Upper lobe of right lung (tissue), 1 donor: ENCODE data around the gene TMED6. TPM values are rescaled to one million over a fixed set of nuclear protein-coding genes. Genes with fewer than 3 reads are reported as not detected.
A peak's percentile ranks its signal among the peaks of the same experiment; 100 is the strongest.

ENCODE experiments used
- ATAC-seq: fragments of 200-7000 bp; cut with Tn5 transposase; one replicate; pipeline ENCODE4 v1.9.1; 2020; ENCODE audit warnings: mild to moderate bottlenecking, moderate library complexity
- DNase-seq: peaks from one replicate; pipeline ENCODE4 v3.0.0-alpha.2; 2020
- H3K27ac ChIP-seq: fragments of 200-600 bp; one replicate; pipeline ENCODE4 v1.8.0; 2022
- H3K27me3 ChIP-seq: fragments of 200-600 bp; one replicate; pipeline ENCODE4 v1.8.0; 2022; ENCODE audit warnings: mild to moderate bottlenecking
- H3K36me3 ChIP-seq: fragments of 200-600 bp; one replicate; pipeline ENCODE4 v1.8.0; 2022
- H3K4me1 ChIP-seq: fragments of 200-600 bp; one replicate; pipeline ENCODE4 v1.8.0; 2022
- H3K4me3 ChIP-seq: fragments of 200-600 bp; one replicate; pipeline ENCODE4 v1.8.0; 2022; ENCODE audit warnings: mild to moderate bottlenecking
- H3K9me3 ChIP-seq: fragments of 200-600 bp; one replicate; pipeline ENCODE4 v1.8.0; 2022
- CTCF ChIP-seq: fragments of 200-600 bp; IDR thresholded peaks from one replicate; pipeline ENCODE4 v1.8.0; 2022; ENCODE audit warnings: antibody characterized with exemption
- intact Hi-C: fragments of 100-400 bp; cut with DNase I; formaldehyde crosslinking; loops from one replicate; pipeline ENCODE4 v1.11.0; 2022
- total RNA-seq: library from RNA; stranded (reverse); fragmentation: NEBNext Ultra II Directional; extraction: Animal tissue kit (Norgen Biotek cat#: 25700); gene quantifications from one replicate; pipeline ENCODE4 v1.2.1, GENCODE V29; 2021
- donor health status: DM: no; HTN: yes; CAD: no; lungs with severe emphysema.

The TMED6 gene
- total RNA-seq, 1 donor from 2014 or later: 0.69 TPM

GRCh38 chr16:69320740-69321073 lies 30.9 kb downstream of the TMED6 start:
- no peak overlapping the region for H3K27ac ChIP-seq
- H3K4me1 ChIP-seq: peaks cover 5% of the 10 kb centered on the region
- no peak for TF ChIP-seq CTCF
- no peak for ATAC-seq
- intact Hi-C loops: no loop called here
- peaks cover 97% of the 10 kb centered on the region for H3K36me3 ChIP-seq
- no peaks in the 10 kb centered on the region for H3K9me3 ChIP-seq
- no peak overlapping the region for H3K4me3 ChIP-seq
- no peaks in the 10 kb centered on the region for H3K27me3 ChIP-seq
- DNase-seq: no peak

GRCh38 chr16:69319826-69320739 lies 31.5 kb downstream of the TMED6 start:
- ATAC-seq (no peak), DNase-seq (peak; percentile 53)
- no peak overlapping the region for H3K27ac ChIP-seq
- peaks cover 5% of the 10 kb centered on the region for H3K4me1 ChIP-seq
- TF ChIP-seq CTCF: no peak
- peaks cover 100% of the 10 kb centered on the region for H3K36me3 ChIP-seq
- H3K4me3 ChIP-seq: no peak overlapping the region
- H3K9me3 ChIP-seq: no peaks in the 10 kb centered on the region
- intact Hi-C loops: no loop called here
- no peaks in the 10 kb centered on the region for H3K27me3 ChIP-seq

- no peak overlapping the region for H3K27ac ChIP-seq
- peaks cover 5% of the 10 kb centered on the region for H3K4me1 ChIP-seq
- no peak overlapping the region for H3K4me3 ChIP-seq
- H3K9me3 ChIP-seq: no peaks in the 10 kb centered on the region
- ATAC-seq: no peak
- no peaks in the 10 kb centered on the region for H3K27me3 ChIP-seq
- peaks cover 100% of the 10 kb centered on the region for H3K36me3 ChIP-seq
- peak; percentile 51 for DNase-seq
- intact Hi-C loops: no loop called here
- TF ChIP-seq CTCF: no peak
Measured at GRCh38 chr16:69319381-69319780, 32.2 kb downstream of the TMED6 start.

GRCh38 chr16:69318911-69319289 lies 32.7 kb downstream of the TMED6 start:
- peak; percentile 44 for DNase-seq
- Histone ChIP-seq H3K27ac (no peak overlapping the region), H3K4me1 (peaks cover under 1% of the 10 kb centered on the region), H3K4me3 (no peak overlapping the region), H3K27me3 (no peaks in the 10 kb centered on the region), H3K36me3 (peaks cover 98% of the 10 kb centered on the region), H3K9me3 (no peaks in the 10 kb centered on the region)
- no peak for ATAC-seq
- intact Hi-C loops: no loop called here
- TF ChIP-seq CTCF: no peak

GRCh38 chr16:69318177-69318910 lies 33.2 kb downstream of the TMED6 start:
- ATAC-seq: peak; percentile 64

More at GRCh38 chr16:69318177-69318910, 33.2 kb downstream of the TMED6 start:
- peaks cover under 1% of the 10 kb centered on the region for H3K4me1 ChIP-seq
- H3K4me3 ChIP-seq: no peak overlapping the region
- H3K27me3 ChIP-seq: no peaks in the 10 kb centered on the region
- TF ChIP-seq CTCF: no peak
- peak; percentile 62 for DNase-seq
- H3K27ac ChIP-seq: no peak overlapping the region
- H3K9me3 ChIP-seq: no peaks in the 10 kb centered on the region
- peaks cover 93% of the 10 kb centered on the region for H3K36me3 ChIP-seq
- intact Hi-C loops: no loop called here
